ENCODE data around the gene ARL4A. TPM values are rescaled to one million over a fixed set of nuclear protein-coding genes. Genes with fewer than 3 reads are reported as not detected.
A peak's percentile ranks its signal among the peaks of the same experiment; 100 is the strongest.

The ARL4A gene
- total and polyA plus RNA-seq, 2 of the 13 experiments (the other 11 are each of a cell fraction or from before 2014, with no cell fraction given): 10.8 to 25.6 TPM

- TF ChIP-seq, protein P1, sequence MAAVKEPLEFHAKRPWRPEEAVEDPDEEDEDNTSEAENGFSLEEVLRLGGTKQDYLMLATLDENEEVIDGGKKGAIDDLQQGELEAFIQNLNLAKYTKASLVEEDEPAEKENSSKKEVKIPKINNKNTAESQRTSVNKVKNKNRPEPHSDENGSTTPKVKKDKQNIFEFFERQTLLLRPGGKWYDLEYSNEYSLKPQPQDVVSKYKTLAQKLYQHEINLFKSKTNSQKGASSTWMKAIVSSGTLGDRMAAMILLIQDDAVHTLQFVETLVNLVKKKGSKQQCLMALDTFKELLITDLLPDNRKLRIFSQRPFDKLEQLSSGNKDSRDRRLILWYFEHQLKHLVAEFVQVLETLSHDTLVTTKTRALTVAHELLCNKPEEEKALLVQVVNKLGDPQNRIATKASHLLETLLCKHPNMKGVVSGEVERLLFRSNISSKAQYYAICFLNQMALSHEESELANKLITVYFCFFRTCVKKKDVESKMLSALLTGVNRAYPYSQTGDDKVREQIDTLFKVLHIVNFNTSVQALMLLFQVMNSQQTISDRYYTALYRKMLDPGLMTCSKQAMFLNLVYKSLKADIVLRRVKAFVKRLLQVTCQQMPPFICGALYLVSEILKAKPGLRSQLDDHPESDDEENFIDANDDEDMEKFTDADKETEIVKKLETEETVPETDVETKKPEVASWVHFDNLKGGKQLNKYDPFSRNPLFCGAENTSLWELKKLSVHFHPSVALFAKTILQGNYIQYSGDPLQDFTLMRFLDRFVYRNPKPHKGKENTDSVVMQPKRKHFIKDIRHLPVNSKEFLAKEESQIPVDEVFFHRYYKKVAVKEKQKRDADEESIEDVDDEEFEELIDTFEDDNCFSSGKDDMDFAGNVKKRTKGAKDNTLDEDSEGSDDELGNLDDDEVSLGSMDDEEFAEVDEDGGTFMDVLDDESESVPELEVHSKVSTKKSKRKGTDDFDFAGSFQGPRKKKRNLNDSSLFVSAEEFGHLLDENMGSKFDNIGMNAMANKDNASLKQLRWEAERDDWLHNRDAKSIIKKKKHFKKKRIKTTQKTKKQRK (IDR thresholded peaks at IDR 0.05; ENCODE audit: low read length): no peak
- TF ChIP-seq HOXA3 (CRISPR knock-in tag; IDR thresholded peaks at IDR 0.05) (peak; percentile 32; the same call in 1 of the 2 replicates), ELF1 (CRISPR knock-in tag; IDR thresholded peaks at IDR 0.05) (no peak), ELK4 (CRISPR knock-in tag; IDR thresholded peaks at IDR 0.05; ENCODE audit: borderline replicate concordance) (no peak), POLR2AphosphoS2 (IDR thresholded peaks at IDR 0.05; ENCODE audit: low read depth, low read length) (no peak), ASH2L (IDR thresholded peaks at IDR 0.05; ENCODE audit: insufficient read length, low read depth, low read length) (no peak)
- TF ChIP-seq, protein P2, sequence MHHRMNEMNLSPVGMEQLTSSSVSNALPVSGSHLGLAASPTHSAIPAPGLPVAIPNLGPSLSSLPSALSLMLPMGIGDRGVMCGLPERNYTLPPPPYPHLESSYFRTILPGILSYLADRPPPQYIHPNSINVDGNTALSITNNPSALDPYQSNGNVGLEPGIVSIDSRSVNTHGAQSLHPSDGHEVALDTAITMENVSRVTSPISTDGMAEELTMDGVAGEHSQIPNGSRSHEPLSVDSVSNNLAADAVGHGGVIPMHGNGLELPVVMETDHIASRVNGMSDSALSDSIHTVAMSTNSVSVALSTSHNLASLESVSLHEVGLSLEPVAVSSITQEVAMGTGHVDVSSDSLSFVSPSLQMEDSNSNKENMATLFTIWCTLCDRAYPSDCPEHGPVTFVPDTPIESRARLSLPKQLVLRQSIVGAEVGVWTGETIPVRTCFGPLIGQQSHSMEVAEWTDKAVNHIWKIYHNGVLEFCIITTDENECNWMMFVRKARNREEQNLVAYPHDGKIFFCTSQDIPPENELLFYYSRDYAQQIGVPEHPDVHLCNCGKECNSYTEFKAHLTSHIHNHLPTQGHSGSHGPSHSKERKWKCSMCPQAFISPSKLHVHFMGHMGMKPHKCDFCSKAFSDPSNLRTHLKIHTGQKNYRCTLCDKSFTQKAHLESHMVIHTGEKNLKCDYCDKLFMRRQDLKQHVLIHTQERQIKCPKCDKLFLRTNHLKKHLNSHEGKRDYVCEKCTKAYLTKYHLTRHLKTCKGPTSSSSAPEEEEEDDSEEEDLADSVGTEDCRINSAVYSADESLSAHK (CRISPR knock-in tag; IDR thresholded peaks at IDR 0.05; ENCODE audit: borderline replicate concordance): no peak
- TF ChIP-seq, protein P3, sequence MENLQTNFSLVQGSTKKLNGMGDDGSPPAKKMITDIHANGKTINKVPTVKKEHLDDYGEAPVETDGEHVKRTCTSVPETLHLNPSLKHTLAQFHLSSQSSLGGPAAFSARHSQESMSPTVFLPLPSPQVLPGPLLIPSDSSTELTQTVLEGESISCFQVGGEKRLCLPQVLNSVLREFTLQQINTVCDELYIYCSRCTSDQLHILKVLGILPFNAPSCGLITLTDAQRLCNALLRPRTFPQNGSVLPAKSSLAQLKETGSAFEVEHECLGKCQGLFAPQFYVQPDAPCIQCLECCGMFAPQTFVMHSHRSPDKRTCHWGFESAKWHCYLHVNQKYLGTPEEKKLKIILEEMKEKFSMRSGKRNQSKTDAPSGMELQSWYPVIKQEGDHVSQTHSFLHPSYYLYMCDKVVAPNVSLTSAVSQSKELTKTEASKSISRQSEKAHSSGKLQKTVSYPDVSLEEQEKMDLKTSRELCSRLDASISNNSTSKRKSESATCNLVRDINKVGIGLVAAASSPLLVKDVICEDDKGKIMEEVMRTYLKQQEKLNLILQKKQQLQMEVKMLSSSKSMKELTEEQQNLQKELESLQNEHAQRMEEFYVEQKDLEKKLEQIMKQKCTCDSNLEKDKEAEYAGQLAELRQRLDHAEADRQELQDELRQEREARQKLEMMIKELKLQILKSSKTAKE (CRISPR knock-in tag; IDR thresholded peaks at IDR 0.05; ENCODE audit: borderline replicate concordance): no peak
- TF ChIP-seq, protein P4, sequence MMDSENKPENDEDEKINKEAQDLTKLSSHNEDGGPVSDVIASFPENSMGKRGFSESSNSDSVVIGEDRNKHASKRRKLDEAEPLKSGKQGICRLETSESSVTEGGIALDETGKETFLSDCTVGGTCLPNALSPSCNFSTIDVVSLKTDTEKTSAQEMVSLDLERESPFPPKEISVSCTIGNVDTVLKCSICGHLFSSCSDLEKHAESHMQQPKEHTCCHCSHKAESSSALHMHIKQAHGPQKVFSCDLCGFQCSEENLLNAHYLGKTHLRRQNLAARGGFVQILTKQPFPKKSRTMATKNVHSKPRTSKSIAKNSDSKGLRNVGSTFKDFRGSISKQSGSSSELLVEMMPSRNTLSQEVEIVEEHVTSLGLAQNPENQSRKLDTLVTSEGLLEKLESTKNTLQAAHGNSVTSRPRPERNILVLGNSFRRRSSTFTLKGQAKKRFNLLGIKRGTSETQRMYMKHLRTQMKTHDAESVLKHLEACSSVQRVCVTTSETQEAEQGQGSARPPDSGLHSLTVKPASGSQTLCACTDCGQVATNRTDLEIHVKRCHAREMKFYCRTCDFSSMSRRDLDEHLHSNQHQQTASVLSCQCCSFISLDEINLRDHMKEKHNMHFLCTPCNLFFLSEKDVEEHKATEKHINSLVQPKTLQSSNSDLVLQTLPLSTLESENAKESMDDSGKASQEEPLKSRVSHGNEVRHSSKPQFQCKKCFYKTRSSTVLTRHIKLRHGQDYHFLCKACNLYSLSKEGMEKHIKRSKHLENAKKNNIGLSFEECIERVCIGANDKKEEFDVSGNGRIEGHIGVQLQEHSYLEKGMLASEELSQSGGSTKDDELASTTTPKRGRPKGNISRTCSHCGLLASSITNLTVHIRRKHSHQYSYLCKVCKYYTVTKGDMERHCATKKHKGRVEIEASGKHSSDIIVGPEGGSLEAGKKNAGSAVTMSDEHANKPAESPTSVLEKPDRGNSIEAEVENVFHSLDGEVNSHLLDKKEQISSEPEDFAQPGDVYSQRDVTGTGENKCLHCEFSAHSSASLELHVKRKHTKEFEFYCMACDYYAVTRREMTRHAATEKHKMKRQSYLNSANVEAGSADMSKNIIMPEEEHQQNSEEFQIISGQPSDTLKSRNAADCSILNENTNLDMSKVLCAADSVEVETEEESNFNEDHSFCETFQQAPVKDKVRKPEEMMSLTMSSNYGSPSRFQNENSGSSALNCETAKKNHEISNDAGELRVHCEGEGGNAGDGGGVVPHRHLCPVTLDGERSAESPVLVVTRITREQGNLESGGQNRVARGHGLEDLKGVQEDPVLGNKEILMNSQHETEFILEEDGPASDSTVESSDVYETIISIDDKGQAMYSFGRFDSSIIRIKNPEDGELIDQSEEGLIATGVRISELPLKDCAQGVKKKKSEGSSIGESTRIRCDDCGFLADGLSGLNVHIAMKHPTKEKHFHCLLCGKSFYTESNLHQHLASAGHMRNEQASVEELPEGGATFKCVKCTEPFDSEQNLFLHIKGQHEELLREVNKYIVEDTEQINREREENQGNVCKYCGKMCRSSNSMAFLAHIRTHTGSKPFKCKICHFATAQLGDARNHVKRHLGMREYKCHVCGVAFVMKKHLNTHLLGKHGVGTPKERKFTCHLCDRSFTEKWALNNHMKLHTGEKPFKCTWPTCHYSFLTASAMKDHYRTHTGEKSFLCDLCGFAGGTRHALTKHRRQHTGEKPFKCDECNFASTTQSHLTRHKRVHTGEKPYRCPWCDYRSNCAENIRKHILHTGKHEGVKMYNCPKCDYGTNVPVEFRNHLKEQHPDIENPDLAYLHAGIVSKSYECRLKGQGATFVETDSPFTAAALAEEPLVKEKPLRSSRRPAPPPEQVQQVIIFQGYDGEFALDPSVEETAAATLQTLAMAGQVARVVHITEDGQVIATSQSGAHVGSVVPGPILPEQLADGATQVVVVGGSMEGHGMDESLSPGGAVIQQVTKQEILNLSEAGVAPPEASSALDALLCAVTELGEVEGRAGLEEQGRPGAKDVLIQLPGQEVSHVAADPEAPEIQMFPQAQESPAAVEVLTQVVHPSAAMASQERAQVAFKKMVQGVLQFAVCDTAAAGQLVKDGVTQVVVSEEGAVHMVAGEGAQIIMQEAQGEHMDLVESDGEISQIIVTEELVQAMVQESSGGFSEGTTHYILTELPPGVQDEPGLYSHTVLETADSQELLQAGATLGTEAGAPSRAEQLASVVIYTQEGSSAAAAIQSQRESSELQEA (CRISPR knock-in tag; IDR thresholded peaks at IDR 0.05; ENCODE audit: not compliant biosample characterization): no peak
Measured at GRCh38 chr7:12647364-12648219, 39.8 kb upstream of the ARL4A start (continued).

All from HepG2 (cell line).